HCT116 (cell line): ENCODE measurements around the gene KANSL1. TPM values are rescaled to one million over a fixed set of nuclear protein-coding genes. Genes with fewer than 3 reads are reported as not detected.

Source experiments
- ATAC-seq: fragments of 200-7000 bp; cut with Tn5 transposase; 2 replicates; pipeline ENCODE4 v1.9.1; 2020; ENCODE audit warnings: mild to moderate bottlenecking, moderate library complexity
- BruUV-seq: library from RNA; stranded (reverse); fragments of 400-500 nt; replicated peaks from 2 replicates; lab custom pipeline; 2021; lab: Mats Ljungman, UMichigan
- CTCF ChIA-PET: fragments of 300-600 bp; sonication (Branson Sonifier 250); formaldehyde crosslinking; loops from one replicate; lab custom pipeline; 2021; ENCODE audit warnings: antibody characterized with exemption; lab: Charles Lee
- POLR2A ChIA-PET: fragments of 300-600, 350-600 bp; sonication (Branson Sonifier 250); formaldehyde crosslinking; loops from one replicate; lab custom pipeline; 2021; ENCODE audit warnings: antibody characterized with exemption; lab: Charles Lee
- RAD21 ChIA-PET, 2 experiments: fragments of 300-600 bp; sonication (Branson Sonifier 250); formaldehyde crosslinking; loops; one replicate each; lab custom pipeline; 2023; ENCODE audit warnings: low total read pairs in 2 of 2; ENCODE audit not compliant: uncharacterized antibody in 2 of 2, unreplicated experiment in 2 of 2, low non-redundant PET in 1 of 2; lab: Charles Lee
- DNase-seq: peaks from one replicate; pipeline ENCODE4 v3.0.0-alpha.2; 2010; ENCODE audit warnings: low read depth, low spot score
- H2AFZ ChIP-seq: fragments of 200-600 bp; shearing (Covaris generic), sonication (generic); 2 replicates; pipeline ENCODE4 v1.6.1; 2017; ENCODE audit warnings: low read depth, mixed run types, mixed read lengths, antibody characterized with exemption, low read length; ENCODE audit not compliant: poor library complexity, severe bottlenecking
- H3K27ac ChIP-seq: 2 replicates; pipeline ENCODE4 v1.5.1; 2012; ENCODE audit warnings: low read depth, low read length
- H3K27me3 ChIP-seq: fragments of 200-600 bp; sonication (generic); 2 replicates; pipeline ENCODE4 v1.6.1; 2016; ENCODE audit warnings: mixed run types, low read length, mixed read lengths; ENCODE audit not compliant: insufficient read depth
- H3K36me3 ChIP-seq, 2 experiments: fragments of 200-500 bp in 1 of 2; fragments of 200-600 bp in 1 of 2; sonication (Bioruptor generic) in 1 of 2; sonication (generic) in 1 of 2; 2 replicates each; pipeline versions ENCODE4 v1.5.1 to v1.6.1; 2014 to 2016; ENCODE audit warnings: low read length in 2 of 2, inconsistent platforms in 1 of 2, mixed read lengths in 1 of 2, mixed run types in 1 of 2; ENCODE audit not compliant: insufficient read depth in 2 of 2, control insufficient read depth in 1 of 2
- H3K4me1 ChIP-seq, 2 experiments: fragments of 200-600 bp in 1 of 2; sonication (generic) in 1 of 2; 2 replicates each; pipeline versions ENCODE4 v1.5.1 to v1.6.1; 2012 to 2017; ENCODE audit warnings: low read length in 2 of 2, inconsistent platforms in 1 of 2, mild to moderate bottlenecking in 1 of 2, mixed read lengths in 1 of 2, mixed run types in 1 of 2, moderate library complexity in 1 of 2; ENCODE audit not compliant: insufficient read depth in 2 of 2, control insufficient read depth in 1 of 2
- H3K4me2 ChIP-seq: fragments of 200-600 bp; sonication (generic); 2 replicates; pipeline ENCODE4 v1.6.1; 2017; ENCODE audit warnings: mixed run types, low read length, mixed read lengths
- H3K4me3 ChIP-seq, 2 experiments: fragments of 200-600 bp in 1 of 2; sonication (generic) in 1 of 2; replicated peaks in 1 of 2; 2 replicates each; pipeline ENCODE4 v1.5.1; 2011 to 2016; ENCODE audit warnings: low read length in 2 of 2, control low read depth in 1 of 2, low read depth in 1 of 2, mild to moderate bottlenecking in 1 of 2, mixed read lengths in 1 of 2, mixed run types in 1 of 2
- H3K79me2 ChIP-seq: fragments of 200-600 bp; sonication (generic); 2 replicates; pipeline ENCODE4 v1.6.1; 2017; ENCODE audit warnings: mild to moderate bottlenecking, mixed run types, low read length, moderate library complexity, mixed read lengths; ENCODE audit not compliant: insufficient read depth
- H3K9ac ChIP-seq: fragments of 200-600 bp; sonication (generic); 2 replicates; pipeline ENCODE4 v1.6.1; 2016; ENCODE audit warnings: low read length, mixed read lengths
- H3K9me2 ChIP-seq: fragments of 200-600 bp; sonication (generic), shearing (Covaris generic); 2 replicates; pipeline ENCODE4 v1.6.1; 2017; ENCODE audit warnings: mixed run types, mild to moderate bottlenecking, moderate library complexity; ENCODE audit not compliant: insufficient read depth
- H3K9me3 ChIP-seq, 2 experiments: fragments of 200-500 bp in 1 of 2; fragments of 200-600 bp in 1 of 2; sonication (Bioruptor generic) in 1 of 2; sonication (generic) in 1 of 2; 2 replicates each; pipeline ENCODE4 v1.6.1; 2014 to 2017; ENCODE audit warnings: low read length in 2 of 2, mixed read lengths in 2 of 2, inconsistent platforms in 1 of 2, low read depth in 1 of 2, mild to moderate bottlenecking in 1 of 2, mixed run types in 1 of 2, moderate library complexity in 1 of 2; ENCODE audit not compliant: control insufficient read depth in 1 of 2, insufficient read depth in 1 of 2
- H4K20me1 ChIP-seq: fragments of 200-600 bp; sonication (generic), shearing (Covaris generic); 2 replicates; pipeline ENCODE4 v1.6.1; 2017; ENCODE audit warnings: mixed run types, mild to moderate bottlenecking, moderate library complexity; ENCODE audit not compliant: insufficient read depth
- ATF3 ChIP-seq: IDR thresholded peaks from 2 replicates; pipeline ENCODE4 v1.6.1; 2012
- CBX3 ChIP-seq: IDR thresholded peaks from 2 replicates; pipeline ENCODE4 v1.6.1; 2012; ENCODE audit warnings: low read depth
- CEBPB ChIP-seq: IDR thresholded peaks from 2 replicates; pipeline ENCODE4 v1.6.1; 2012; ENCODE audit warnings: low read depth
- EZH2 ChIP-seq: fragments of 200-600 bp; sonication (generic); IDR thresholded peaks from 2 replicates; pipeline ENCODE4 v1.6.1; 2017; ENCODE audit warnings: antibody characterized with exemption, mixed run types
- EZH2phosphoT487 ChIP-seq: fragments of 200-600 bp; IDR thresholded peaks from 2 replicates; pipeline ENCODE4 v1.6.1; 2018; ENCODE audit warnings: antibody characterized with exemption, borderline replicate concordance
- POLR2A ChIP-seq: IDR thresholded peaks from 2 replicates; pipeline ENCODE4 v1.7.0; 2011; ENCODE audit warnings: borderline replicate concordance; ENCODE audit not compliant: insufficient read depth, insufficient read length; ENCODE audit errors: extremely low read depth
- POLR2AphosphoS5 ChIP-seq: IDR thresholded peaks from 2 replicates; pipeline ENCODE4 v1.6.1; 2011; ENCODE audit warnings: mild to moderate bottlenecking, low read depth, low read length, moderate library complexity
- REST ChIP-seq: IDR thresholded peaks from 2 replicates; pipeline ENCODE4 v1.6.1; 2012; ENCODE audit warnings: low read depth
- SIN3A ChIP-seq: IDR thresholded peaks from 2 replicates; pipeline ENCODE4 v1.6.1; 2012; ENCODE audit warnings: low read depth
- SRF ChIP-seq: IDR thresholded peaks from 2 replicates; pipeline ENCODE4 v1.6.1; 2012; ENCODE audit warnings: low read depth
- TCF7L2 ChIP-seq: IDR thresholded peaks from 2 replicates; pipeline ENCODE4 v1.7.0; 2011; ENCODE audit warnings: borderline replicate concordance, inconsistent platforms; ENCODE audit not compliant: insufficient read depth, insufficient read length; ENCODE audit errors: extremely low read depth
- ZBTB33 ChIP-seq: IDR thresholded peaks from 2 replicates; pipeline ENCODE4 v1.6.1; 2011; ENCODE audit warnings: mild to moderate bottlenecking, low read length, moderate library complexity; ENCODE audit not compliant: insufficient replicate concordance; ENCODE audit errors: extremely low read depth
- ZFX ChIP-seq: fragments of 450-650 bp; IDR thresholded peaks from 2 replicates; pipeline ENCODE4 v1.6.1; 2017
- ZNF274 ChIP-seq: fragments of 200-500 bp; sonication (Bioruptor generic); IDR thresholded peaks from 2 replicates; pipeline ENCODE4 v1.6.1; 2014; ENCODE audit warnings: mild to moderate bottlenecking, low read depth, low read length, inconsistent platforms
- intact Hi-C: fragments of 100-400 bp; cut with micrococcal nuclease; formaldehyde crosslinking; loops from 2 replicates; pipeline ENCODE4 v1.10.0; 2022
- total RNA-seq: library from RNA; stranded (reverse); gene quantifications from one replicate; pipeline ENCODE4 v1.2.1, GENCODE V29; 2021; ENCODE audit not compliant: unreplicated experiment

The KANSL1 gene
- total RNA-seq, 1 experiment from 2014 or later, result 77.5 TPM

GRCh38 chr17:46106966-46107644 lies 86.1 kb downstream of the KANSL1 start:
- H3K4me1 ChIP-seq, result peaks cover 0 to 4% of the 10 kb centered on the region in 2 experiments; a peak in 1 of 4 replicates
- no peak for ATAC-seq

More at GRCh38 chr17:46106966-46107644, 86.1 kb downstream of the KANSL1 start:
- Histone ChIP-seq H3K4me2 (no peak overlapping the region), H3K27ac (no peak overlapping the region), H2AFZ (no peak overlapping the region), H3K9me3 (no peaks in the 10 kb centered on the region), H3K4me3 (no peak overlapping the region), H3K9ac (no peak overlapping the region), H3K79me2 (peaks cover 100% of the 10 kb centered on the region), H3K9me2 (no peaks in the 10 kb centered on the region), H3K27me3 (no peaks in the 10 kb centered on the region), H3K36me3 (no peaks in the 10 kb centered on the region), H4K20me1 (peaks cover 46% of the 10 kb centered on the region; the same call in 1 of the 2 replicates)
- no peak for DNase-seq
- TF ChIP-seq TCF7L2 (no peak), ATF3 (no peak), REST (no peak), ZBTB33 (no peak), CEBPB (no peak), ZNF274 (no peak), EZH2phosphoT487 (no peak), EZH2 (no peak), POLR2A (no peak), SIN3A (no peak), CBX3 (no peak), POLR2AphosphoS5 (no peak), SRF (no peak), ZFX (no peak)
- intact Hi-C loops, result no loop called here
- POLR2A ChIA-PET, result no interaction called here
- RAD21 ChIA-PET, result no interaction called here
- no TSS peak for BruUV-seq
- CTCF ChIA-PET, result no interaction called here
